Thoracic aorta (tissue), 2 donors: ENCODE results near the gene LDLRAP1. TPM values are rescaled to one million over a fixed set of nuclear protein-coding genes. Genes with fewer than 3 reads are reported as not detected.

ENCODE experiments used
- ATAC-seq: fragments of 150-250 bp; one replicate; pipeline ENCODE4 v1.8.0; 2017; ENCODE audit warnings: low read depth; ENCODE audit not compliant: insufficient number of reproducible peaks, low FRiP score
- DNase-seq: peaks from one replicate; pipeline ENCODE4 v3.0.0-alpha.2; 2020; ENCODE audit warnings: low spot score
- H3K27ac ChIP-seq, 2 donors: fragments of 200-600 bp; sonication (generic); 1 replicate in 1 of 2; 2 replicates in 1 of 2; pipeline ENCODE4 v1.5.1; 2016; ENCODE audit warnings: mild to moderate bottlenecking in 2 of 2, moderate library complexity in 2 of 2
- H3K27me3 ChIP-seq: fragments of 200-600 bp; sonication (generic); replicated peaks from 2 replicates; pipeline ENCODE4 v1.6.0; 2016; ENCODE audit warnings: mild to moderate bottlenecking; ENCODE audit not compliant: insufficient read depth
- H3K36me3 ChIP-seq: fragments of 200-600 bp; sonication (generic); one replicate; pipeline ENCODE4 v1.5.1; 2016
- H3K4me1 ChIP-seq, 2 donors: fragments of 200-600 bp; sonication (generic); 1 replicate in 1 of 2; 2 replicates in 1 of 2; pipeline versions ENCODE4 v1.5.1 to v1.6.0; 2016; ENCODE audit warnings: low read depth in 2 of 2, mild to moderate bottlenecking in 1 of 2; ENCODE audit not compliant: control insufficient read depth in 1 of 2
- H3K4me3 ChIP-seq: fragments of 200-600 bp; sonication (generic); 2 replicates; pipeline ENCODE4 v1.5.1; 2016; ENCODE audit warnings: mild to moderate bottlenecking
- H3K9me3 ChIP-seq: fragments of 200-600 bp; sonication (generic); 2 replicates; pipeline ENCODE4 v1.5.1; 2016
- CTCF ChIP-seq: fragments of 200-600 bp; sonication (generic); IDR thresholded peaks from one replicate; pipeline ENCODE4 v1.5.1; 2019; ENCODE audit warnings: antibody characterized with exemption
- total RNA-seq, 2 donors: library from RNA; depleted of rRNA; stranded (reverse); fragments of >200 nt; gene quantifications; one replicate each; pipeline versions ENCODE4 v1.1.0 to v1.2.3, GENCODE V29; 2016

LDLRAP1 gene
- total RNA-seq, 2 donors from 2014 or later: 35.2 to 55.2 TPM

GRCh38 chr1:25515033-25515432 lies 28.4 kb upstream of the LDLRAP1 start:
- Histone ChIP-seq H3K4me1 (no peaks in the 10 kb centered on the region), H3K4me3 (no peak overlapping the region), H3K27ac (no peak overlapping the region), H3K36me3 (no peaks in the 10 kb centered on the region), H3K9me3 (no peaks in the 10 kb centered on the region), H3K27me3 (no peaks in the 10 kb centered on the region)
- TF ChIP-seq CTCF: no peak
- DNase-seq: no peak
- ATAC-seq: no peak

GRCh38 chr1:25516686-25517085 lies 26.7 kb upstream of the LDLRAP1 start:
- H3K4me1 ChIP-seq: no peaks in the 10 kb centered on the region
- no peak overlapping the region for H3K4me3 ChIP-seq
- no peaks in the 10 kb centered on the region for H3K27me3 ChIP-seq
- no peak overlapping the region for H3K27ac ChIP-seq
- TF ChIP-seq CTCF: no peak
- no peaks in the 10 kb centered on the region for H3K36me3 ChIP-seq
- DNase-seq (no peak), ATAC-seq (no peak)
- H3K9me3 ChIP-seq: no peaks in the 10 kb centered on the region

DNA sequence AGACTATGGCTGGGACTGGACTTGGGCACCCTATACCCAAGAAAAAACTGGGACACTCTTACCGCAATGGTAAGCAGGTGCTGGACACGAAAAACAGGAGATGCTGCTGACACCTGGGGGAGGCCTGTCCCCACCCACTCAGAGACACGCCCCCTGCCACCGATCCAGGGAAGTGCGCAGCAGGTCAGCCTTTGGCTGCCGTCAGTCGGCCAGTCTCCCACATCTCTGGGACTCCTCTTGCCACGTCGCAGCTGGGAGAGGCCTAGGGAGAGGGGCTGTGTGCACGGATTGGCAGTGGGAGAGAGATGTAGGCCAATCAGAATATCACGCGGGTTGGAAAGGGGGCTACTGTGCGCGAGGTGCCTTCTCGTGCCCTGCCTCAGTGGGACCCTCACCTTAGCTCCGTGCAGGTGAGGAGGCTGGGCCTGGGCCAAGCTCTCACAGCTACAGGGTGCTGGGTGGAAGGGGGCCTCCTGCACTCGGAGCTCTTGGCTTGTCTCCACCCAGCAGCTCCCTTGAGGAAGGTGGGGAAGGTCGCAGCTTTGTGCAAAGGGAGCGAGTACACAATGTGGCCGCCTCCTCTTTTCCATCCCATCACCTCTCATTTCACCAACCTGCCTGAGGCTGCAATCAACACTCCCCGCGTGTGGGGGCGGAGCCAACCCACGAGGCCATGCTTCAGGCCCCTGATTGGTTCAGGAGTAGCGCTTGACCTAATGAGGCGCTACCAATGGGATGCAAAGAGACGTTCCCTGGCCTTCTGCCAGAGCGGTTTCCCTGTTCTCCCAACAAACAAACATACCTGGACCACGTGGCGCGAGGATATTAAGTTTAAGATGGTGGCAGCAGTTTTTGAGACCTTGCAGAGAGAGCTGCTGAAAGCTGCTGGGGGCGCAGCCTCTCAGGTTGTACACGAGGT lies 25.7 kb upstream of the LDLRAP1 start:
- Histone ChIP-seq H3K36me3 (no peaks in the 10 kb centered on the region), H3K27ac (no peak overlapping the region), H3K9me3 (no peaks in the 10 kb centered on the region), H3K4me3 (no peak overlapping the region), H3K4me1 (no peaks in the 10 kb centered on the region), H3K27me3 (no peaks in the 10 kb centered on the region)
- TF ChIP-seq CTCF: no peak
- DNase-seq (no peak), ATAC-seq (no peak)

- no peak for DNase-seq
- Histone ChIP-seq H3K36me3 (no peaks in the 10 kb centered on the region), H3K4me3 (no peak overlapping the region), H3K4me1 (no peaks in the 10 kb centered on the region), H3K27me3 (no peaks in the 10 kb centered on the region), H3K9me3 (no peaks in the 10 kb centered on the region), H3K27ac (no peak overlapping the region)
- ATAC-seq: no peak
- no peak for TF ChIP-seq CTCF
Measured at GRCh38 chr1:25519624-25520023, 23.8 kb upstream of the LDLRAP1 start.

DNA sequence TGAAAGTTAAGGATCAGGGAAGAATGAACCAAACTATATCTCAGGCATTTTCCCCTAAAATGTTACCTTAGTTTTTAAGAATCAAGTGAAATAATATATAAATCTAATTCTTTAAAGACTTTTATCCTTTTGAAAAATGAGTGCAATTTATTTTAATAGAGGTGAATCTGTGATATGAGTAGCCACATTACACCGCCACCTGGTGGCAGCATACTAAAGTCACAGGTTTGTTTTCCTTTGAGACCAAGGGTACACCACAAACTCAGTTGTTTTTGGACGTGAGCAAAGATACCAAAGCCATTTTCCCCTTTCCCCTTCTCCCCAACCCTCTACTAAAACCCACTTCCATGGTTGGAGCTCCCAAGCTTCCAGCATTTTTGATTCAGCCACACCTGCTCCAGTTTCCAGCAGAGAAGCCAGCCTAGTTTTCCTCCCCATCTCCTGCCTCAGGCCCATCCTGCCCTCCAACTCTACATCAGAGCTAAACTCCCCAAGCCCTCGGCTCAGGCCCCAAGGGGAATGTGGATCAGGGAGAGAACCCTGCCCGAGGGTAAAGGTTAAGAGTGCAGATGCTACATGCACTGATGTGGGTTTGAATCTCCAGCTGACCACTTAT lies 22.9 kb upstream of the LDLRAP1 start:
- peak; percentile 86 for TF ChIP-seq CTCF
- no peaks in the 10 kb centered on the region for H3K4me1 ChIP-seq
- H3K27ac ChIP-seq: no peak overlapping the region
- H3K9me3 ChIP-seq: peaks cover 3% of the 10 kb centered on the region
- H3K27me3 ChIP-seq: no peaks in the 10 kb centered on the region
- H3K36me3 ChIP-seq: no peaks in the 10 kb centered on the region
- DNase-seq (no peak), ATAC-seq (no peak)
- no peak overlapping the region for H3K4me3 ChIP-seq
